HepG2 (cell line): ENCODE results near the gene SMAD3. TPM values are rescaled to one million over a fixed set of nuclear protein-coding genes. Genes with fewer than 3 reads are reported as not detected.

Source experiments
- ATAC-seq: fragments of 200-7000 bp; cut with Tn5 transposase; 3 replicates; pipeline ENCODE4 v1.9.1; 2020; ENCODE audit warnings: mild to moderate bottlenecking, moderate library complexity
- BruUV-seq: library from RNA; stranded (reverse); fragments of 400-500 nt; replicated peaks from 2 replicates; lab custom pipeline; 2021; lab: Mats Ljungman, UMichigan
- CTCF ChIA-PET: fragments of 300-600 bp; formaldehyde crosslinking; extraction: SDS; loops from one replicate; lab custom pipeline; 2021; ENCODE audit warnings: low total read pairs, inconsistent platforms, low intra/inter-chr PET ratio; lab: Yijun Ruan, JAX
- POLR2A ChIA-PET: fragments of 350-600 bp; sonication (Branson Sonifier 250); formaldehyde crosslinking; loops from one replicate; lab custom pipeline; 2020; ENCODE audit warnings: antibody characterized with exemption, inconsistent platforms; lab: Yijun Ruan, JAX
- DNase-seq: peaks from one replicate; pipeline ENCODE4 v3.0.0-alpha.2; 2015; ENCODE audit warnings: low spot score
- FAIRE-seq: peaks from 3 replicates; lab custom pipeline; 2011; peaks lifted over from hg19 to GRCh38; lab: Jason Lieb, UNC
- H2AFZ ChIP-seq: one replicate; pipeline ENCODE4 v1.6.1; 2011; ENCODE audit warnings: low read length, inconsistent platforms
- H3K27ac ChIP-seq: fragments of 300-600 bp; 3 replicates; pipeline ENCODE4 v1.8.0; 2011; ENCODE audit warnings: mixed run types, mild to moderate bottlenecking, mixed read lengths, low read length, inconsistent platforms; ENCODE audit not compliant: insufficient read depth; ENCODE audit errors: extremely low read length
- H3K27me3 ChIP-seq, 2 experiments: fragments of 200-600 bp in 1 of 2; 2 replicates in 1 of 2; 3 replicates in 1 of 2; pipeline versions ENCODE4 v1.6.0 to v1.8.0; 2011; ENCODE audit warnings: low read length in 2 of 2, mild to moderate bottlenecking in 2 of 2, moderate library complexity in 2 of 2, inconsistent platforms in 1 of 2; ENCODE audit not compliant: insufficient read depth in 2 of 2, control insufficient read depth in 1 of 2
- H3K36me3 ChIP-seq, 2 experiments: fragments of 200-600 bp in 1 of 2; replicated peaks in 1 of 2; 2 replicates in 1 of 2; 3 replicates in 1 of 2; pipeline versions ENCODE4 v1.5.1 to v1.8.0; 2011; ENCODE audit warnings: low read length in 2 of 2, inconsistent platforms in 1 of 2; ENCODE audit not compliant: insufficient read depth in 2 of 2, control insufficient read depth in 1 of 2
- H3K4me1 ChIP-seq: 2 replicates; pipeline ENCODE4 v1.5.1; 2012; ENCODE audit warnings: low read length, inconsistent platforms; ENCODE audit not compliant: insufficient read depth
- H3K4me2 ChIP-seq: 2 replicates; pipeline ENCODE4 v1.6.0; 2011; ENCODE audit warnings: low read depth, low read length, inconsistent platforms
- H3K4me3 ChIP-seq, 3 experiments: fragments of 200-600 bp in 1 of 3; sonication (generic), shearing (Covaris generic) in 1 of 3; replicated peaks in 1 of 3; 2 replicates each; pipeline ENCODE4 v1.5.1; 2011 to 2016; ENCODE audit warnings: low read length in 3 of 3, inconsistent platforms in 2 of 3, low read depth in 2 of 3, mild to moderate bottlenecking in 2 of 3, control low read depth in 1 of 3, mixed read lengths in 1 of 3; ENCODE audit not compliant: insufficient read depth in 1 of 3
- H3K79me2 ChIP-seq: one replicate; pipeline ENCODE4 v1.6.1; 2011; ENCODE audit warnings: low read length, inconsistent platforms; ENCODE audit not compliant: insufficient read depth
- H3K9ac ChIP-seq: 2 replicates; pipeline ENCODE4 v1.6.0; 2011; ENCODE audit warnings: mild to moderate bottlenecking, low read depth, low read length, inconsistent platforms; ENCODE audit not compliant: insufficient read depth
- H3K9me3 ChIP-seq: 2 replicates; pipeline ENCODE4 v1.5.1; 2012; ENCODE audit warnings: mild to moderate bottlenecking, low read length
- H4K20me1 ChIP-seq: 2 replicates; pipeline ENCODE4 v1.6.0; 2011; ENCODE audit warnings: inconsistent platforms, mild to moderate bottlenecking, low read length, moderate library complexity; ENCODE audit not compliant: insufficient read depth
- AHR ChIP-seq: IDR thresholded peaks from 2 replicates; pipeline ENCODE4 v1.6.1; 2018; ENCODE audit warnings: missing genetic modification reagents, missing compliant biosample characterization
- CHD2 ChIP-seq: IDR thresholded peaks from 2 replicates; pipeline ENCODE4 v1.6.1; 2011; ENCODE audit warnings: low read depth, low read length, improper control_type of control experiment
- EHMT2 ChIP-seq: fragments of 200-600 bp; sonication (generic); IDR thresholded peaks from 2 replicates; pipeline ENCODE4 v1.7.0; 2017; ENCODE audit warnings: antibody characterized with exemption, low read depth, low read length, borderline replicate concordance
- GMEB2 ChIP-seq: IDR thresholded peaks from 2 replicates; pipeline ENCODE4 v1.6.1; 2016; ENCODE audit warnings: missing biosample characterization, missing genetic modification reagents, low read depth
- IRF9 ChIP-seq: sonication (generic); formaldehyde crosslinking; IDR thresholded peaks from 2 replicates; pipeline ENCODE4 v1.8.0; 2022; ENCODE audit warnings: missing genetic modification reagents, mild to moderate bottlenecking, borderline replicate concordance
- PRPF4 ChIP-seq: fragments of 200-400 bp; formaldehyde crosslinking; IDR thresholded peaks from 2 replicates; pipeline ENCODE4 v1.6.1; 2016; ENCODE audit warnings: low read length, low read depth; ENCODE audit not compliant: poor library complexity, severe bottlenecking
- RBM22 ChIP-seq: fragments of 200-400 bp; formaldehyde crosslinking; optimal IDR thresholded peaks from 2 replicates; pipeline ENCODE3; 2017; ENCODE audit warnings: mild to moderate bottlenecking, low read length, moderate library complexity
- SSRP1 ChIP-seq: IDR thresholded peaks from 2 replicates; pipeline ENCODE4 v1.6.1; 2016; ENCODE audit warnings: control low read depth
- TBX2 ChIP-seq: sonication (generic); formaldehyde crosslinking; IDR thresholded peaks from 2 replicates; pipeline ENCODE4 v1.5.0; 2020; ENCODE audit warnings: missing genetic modification reagents, mild to moderate bottlenecking, borderline replicate concordance
- ZNF143 ChIP-seq: sonication (generic); formaldehyde crosslinking; IDR thresholded peaks from 2 replicates; pipeline ENCODE4 v1.4.0; 2020; ENCODE audit warnings: missing genetic modification reagents
- ZNF264 ChIP-seq: sonication (generic); formaldehyde crosslinking; IDR thresholded peaks from 2 replicates; pipeline ENCODE4 v1.4.0; 2020; ENCODE audit warnings: missing genetic modification reagents
- ZNF556 ChIP-seq: sonication (generic); formaldehyde crosslinking; IDR thresholded peaks from 2 replicates; pipeline ENCODE4 v1.4.0; 2020; ENCODE audit warnings: mild to moderate bottlenecking, missing genetic modification reagents, borderline replicate concordance
- ZNF644 ChIP-seq: IDR thresholded peaks from 2 replicates; pipeline ENCODE4 v1.6.1; 2016; ENCODE audit warnings: low read depth
- ZNF747 ChIP-seq: sonication (generic); formaldehyde crosslinking; IDR thresholded peaks from 2 replicates; pipeline ENCODE4 v1.8.1; 2023; ENCODE audit warnings: missing genetic modification reagents, mild to moderate bottlenecking, borderline replicate concordance
- ZNF773 ChIP-seq: sonication (generic); formaldehyde crosslinking; IDR thresholded peaks from 2 replicates; pipeline ENCODE4 v1.4.0; 2020; ENCODE audit warnings: missing genetic modification reagents, borderline replicate concordance
- WGBS: methylation state at CpG from one replicate; pipeline ENCODE4 v1.1.6; 2017; ENCODE audit warnings: low lambda C conversion rate; 5-methylcytosine and 5-hydroxymethylcytosine counted together
- in situ Hi-C: cut with HindIII; loops from 2 replicates; pipeline ENCODE4 v1.10.0; 2017; ENCODE audit warnings: low pct_unique_long_range_greater_than_20kb; ENCODE audit not compliant: extremely low pct_ligation_motif_present
- intact Hi-C: fragments of 100-400 bp; cut with micrococcal nuclease; formaldehyde crosslinking; loops from one replicate; pipeline ENCODE4 v1.10.0; 2022; ENCODE audit not compliant: unreplicated experiment
- polyA plus RNA-seq, 8 experiments: library from polyadenylated mRNA; depleted of rRNA in 3 of 8; stranded (reverse) in 7 of 8; unstranded in 1 of 8; fragments of >200 nt; fragmentation: Illumina TruSeq in 4 of 8; extraction: Trizol in 4 of 8; gene quantifications; 2 replicates each; pipeline versions ENCODE4 v1.2.1 to v1.2.3, GENCODE V29; 2011 to 2016; ENCODE audit warnings: low read depth in 4 of 8, missing spikeins in 1 of 8, mixed read lengths in 1 of 8; ENCODE audit not compliant: insufficient read depth in 1 of 8
- total RNA-seq, 5 experiments: library from RNA; depleted of rRNA; stranded (reverse); fragments of >200 nt; fragmentation: Illumina TruSeq; extraction: Trizol; gene quantifications; 2 replicates each; pipeline ENCODE4 v1.2.3, GENCODE V29; 2016; ENCODE audit warnings: low read depth in 1 of 5
- TF ChIP-seq, protein P1 (sequence below): sonication (generic); formaldehyde crosslinking; IDR thresholded peaks from 2 replicates; pipeline ENCODE4 v1.5.1; 2020; ENCODE audit warnings: mild to moderate bottlenecking, missing genetic modification reagents

Gene SMAD3
- total and polyA plus RNA-seq, 2 of the 13 experiments (the other 11 are each of a cell fraction or from before 2014, with no cell fraction given), result 8.6 to 56.3 TPM

GRCh38 chr15:67185621-67186225, 120.3 kb downstream of the SMAD3 start:
- Histone ChIP-seq H3K9me3 (no peaks in the 10 kb centered on the region), H3K27me3 (no peaks in the 10 kb centered on the region), H3K9ac (no peak overlapping the region), H3K36me3 (peaks cover 37 to 82% of the 10 kb centered on the region in 2 experiments), H4K20me1 (peaks cover 3% of the 10 kb centered on the region), H3K4me3 (no peak overlapping the region), H3K4me1 (peaks cover 36% of the 10 kb centered on the region), H3K79me2 (no peaks in the 10 kb centered on the region), H2AFZ (no peak overlapping the region), H3K4me2 (no peak overlapping the region), H3K27ac (no peak overlapping the region)
- no peak for DNase-seq
- no peak for ATAC-seq
- TF ChIP-seq GMEB2 (CRISPR knock-in tag) (no peak), IRF9 (CRISPR knock-in tag) (no peak), ZNF747 (CRISPR knock-in tag) (no peak), PRPF4 (no peak), TBX2 (CRISPR knock-in tag) (no peak), ZNF264 (no peak), ZNF644 (CRISPR knock-in tag) (no peak), EHMT2 (no peak), ZNF556 (CRISPR knock-in tag) (no peak), AHR (CRISPR knock-in tag) (no peak), ZNF773 (CRISPR knock-in tag) (no peak), SSRP1 (0 out of 2 replicates have a peak, but pooled peaks have one; percentile 37), CHD2 (no peak), RBM22 (peak; percentile 67), ZNF143 (no peak)
- TF ChIP-seq, protein P1, sequence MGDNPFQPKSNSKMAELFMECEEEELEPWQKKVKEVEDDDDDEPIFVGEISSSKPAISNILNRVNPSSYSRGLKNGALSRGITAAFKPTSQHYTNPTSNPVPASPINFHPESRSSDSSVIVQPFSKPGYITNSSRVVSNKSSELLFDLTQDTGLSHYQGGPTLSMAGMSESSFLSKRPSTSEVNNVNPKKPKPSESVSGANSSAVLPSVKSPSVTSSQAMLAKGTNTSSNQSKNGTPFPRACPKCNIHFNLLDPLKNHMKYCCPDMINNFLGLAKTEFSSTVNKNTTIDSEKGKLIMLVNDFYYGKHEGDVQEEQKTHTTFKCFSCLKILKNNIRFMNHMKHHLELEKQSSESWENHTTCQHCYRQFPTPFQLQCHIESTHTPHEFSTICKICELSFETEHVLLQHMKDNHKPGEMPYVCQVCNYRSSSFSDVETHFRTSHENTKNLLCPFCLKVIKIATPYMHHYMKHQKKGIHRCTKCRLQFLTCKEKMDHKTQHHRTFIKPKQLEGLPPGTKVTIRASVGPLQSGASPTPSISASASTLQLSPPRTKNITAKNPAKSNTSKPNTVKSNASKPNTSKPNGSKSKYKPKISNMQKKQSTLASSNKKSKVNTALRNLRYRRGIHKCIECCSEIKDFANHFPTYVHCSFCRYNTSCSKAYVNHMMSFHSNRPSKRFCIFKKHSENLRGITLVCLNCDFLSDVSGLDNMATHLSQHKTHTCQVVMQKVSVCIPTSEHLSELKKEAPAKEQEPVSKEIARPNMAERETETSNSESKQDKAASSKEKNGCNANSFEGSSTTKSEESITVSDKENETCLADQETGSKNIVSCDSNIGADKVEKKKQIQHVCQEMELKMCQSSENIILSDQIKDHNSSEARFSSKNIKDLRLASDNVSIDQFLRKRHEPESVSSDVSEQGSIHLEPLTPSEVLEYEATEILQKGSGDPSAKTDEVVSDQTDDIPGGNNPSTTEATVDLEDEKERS (CRISPR knock-in tag), result no peak
- no TSS peak for BruUV-seq
- no peak for FAIRE-seq
- intact Hi-C loops (no loop called here), in situ Hi-C loops (no loop called here)
- WGBS, result 93% methylated on average over 8 of the region's 9 CpGs
- POLR2A ChIA-PET, result interaction anchor here (0.7 kb wide), 1 partner anchor 50 kb away, joined by 3 read pairs; no protein-coding TSS in a partner anchor
- CTCF ChIA-PET, result no interaction called here
